GM21367 (cell line): ENCODE measurements around the gene GSE1.

ENCODE experiments used
- ATAC-seq: cut with Tn5 transposase; IDR thresholded peaks from one replicate; pipeline ENCODE4 v1.9.1; 2021; ENCODE audit not compliant: unreplicated experiment

Gene GSE1

GRCh38 chr16:85612801-85613603, at the start of gene GSE1:
Gene GSE1 (plus strand): TSS chr16:85613322. CDS start chr16:85613392, 70 bp downstream.
- peak; percentile 34 for ATAC-seq

GRCh38 chr16:85563515-85564276, 49.4 kb upstream of the GSE1 start:
- ATAC-seq: no peak

- no peak for ATAC-seq
These were observed 48.7 kb upstream of the GSE1 start for GRCh38 chr16:85564277-85565051.

GRCh38 chr16:85565340-85565739, 47.8 kb upstream of the GSE1 start:
- no peak for ATAC-seq

- ATAC-seq: no peak
These were observed 47.2 kb upstream of the GSE1 start for GRCh38 chr16:85565801-85566526.

GRCh38 chr16:85566561-85567100, 46.5 kb upstream of the GSE1 start:
- no peak for ATAC-seq

GRCh38 chr16:85567101-85567866, 45.8 kb upstream of the GSE1 start:
- ATAC-seq: no peak

GRCh38 chr16:85567935-85568334, 45.2 kb upstream of the GSE1 start:
- ATAC-seq: no peak

GRCh38 chr16:85568519-85568918, 44.6 kb upstream of the GSE1 start:
- no peak for ATAC-seq

GRCh38 chr16:85569039-85569614, 44.0 kb upstream of the GSE1 start:
- no peak for ATAC-seq

GRCh38 chr16:85569615-85570212, 43.4 kb upstream of the GSE1 start:
- ATAC-seq: peak; percentile 38

- peak; percentile 8 for ATAC-seq
These were observed 42.8 kb upstream of the GSE1 start for GRCh38 chr16:85570213-85570734.

GRCh38 chr16:85570735-85571562, 42.2 kb upstream of the GSE1 start:
- no peak for ATAC-seq

GRCh38 chr16:85571563-85571812, 41.6 kb upstream of the GSE1 start:
- ATAC-seq: no peak

GRCh38 chr16:85571813-85572619, 41.1 kb upstream of the GSE1 start:
- no peak for ATAC-seq

- ATAC-seq: no peak
These were observed 40.0 kb upstream of the GSE1 start for GRCh38 chr16:85573045-85573695.
